GM23338 (cell line): ENCODE data around the gene RBM46. TPM values are rescaled to one million over a fixed set of nuclear protein-coding genes. Genes with fewer than 3 reads are reported as not detected.
A peak's percentile ranks its signal among the peaks of the same experiment; 100 is the strongest.

Experiments
- ATAC-seq: fragments of 200-7000 bp; cut with Tn5 transposase; 3 replicates; pipeline ENCODE4 v1.9.1; 2020
- DNase-seq: peaks from one replicate; pipeline ENCODE4 v3.0.0-alpha.2; 2015; ENCODE audit warnings: low spot score
- H2AFZ ChIP-seq: fragments of 200-600 bp; sonication (generic); 2 replicates; pipeline ENCODE4 v1.8.0; 2016; ENCODE audit warnings: antibody characterized with exemption, mild to moderate bottlenecking, moderate library complexity
- H3F3A ChIP-seq: fragments of 200-600 bp; sonication (generic); replicated peaks from 2 replicates; pipeline ENCODE4 v1.8.0; 2017; ENCODE audit warnings: antibody characterized with exemption, mixed run types, low read depth
- H3K27ac ChIP-seq: fragments of 200-600 bp; sonication (generic); 2 replicates; pipeline ENCODE4 v1.6.1; 2016; ENCODE audit warnings: low read depth
- H3K27me3 ChIP-seq: fragments of 200-600 bp; sonication (generic); 2 replicates; pipeline ENCODE4 v1.8.0; 2016; ENCODE audit warnings: mild to moderate bottlenecking, mixed run types, moderate library complexity; ENCODE audit not compliant: insufficient read depth
- H3K36me3 ChIP-seq: fragments of 200-600 bp; sonication (generic); 2 replicates; pipeline ENCODE4 v1.8.0; 2016; ENCODE audit warnings: mild to moderate bottlenecking; ENCODE audit not compliant: insufficient read depth
- H3K4me1 ChIP-seq: fragments of 200-600 bp; sonication (generic); 2 replicates; pipeline ENCODE4 v1.8.0; 2016; ENCODE audit warnings: mild to moderate bottlenecking, moderate library complexity; ENCODE audit not compliant: insufficient read depth
- H3K4me2 ChIP-seq: fragments of 200-600 bp; sonication (generic); 2 replicates; pipeline ENCODE4 v1.7.1; 2017; ENCODE audit warnings: mixed run types
- H3K4me3 ChIP-seq: fragments of 200-600 bp; sonication (generic); 2 replicates; pipeline ENCODE4 v1.6.1; 2016; ENCODE audit warnings: mixed run types
- H3K79me2 ChIP-seq: fragments of 200-600 bp; sonication (generic); replicated peaks from 2 replicates; pipeline ENCODE4 v1.8.0; 2017; ENCODE audit warnings: mild to moderate bottlenecking; ENCODE audit not compliant: insufficient read depth
- H3K9me2 ChIP-seq: fragments of 200-600 bp; sonication (generic); 2 replicates; pipeline ENCODE4 v1.8.0; 2017; ENCODE audit not compliant: insufficient read depth
- H4K20me1 ChIP-seq: fragments of 200-600 bp; sonication (generic); replicated peaks from 2 replicates; pipeline ENCODE4 v1.8.0; 2017; ENCODE audit warnings: mild to moderate bottlenecking; ENCODE audit not compliant: insufficient read depth
- H3K27ac Mint-ChIP-seq: 2 replicates; pipeline ENCODE4 v1.8.0; 2020; ENCODE audit warnings: inconsistent platforms, mild to moderate bottlenecking, moderate library complexity, mixed read lengths
- H3K27me3 Mint-ChIP-seq: 3 replicates; pipeline ENCODE4 v1.8.0; 2022; ENCODE audit warnings: low read depth, mild to moderate bottlenecking, moderate library complexity, mixed read lengths, inconsistent platforms; ENCODE audit not compliant: insufficient read depth, poor library complexity
- H3K36me3 Mint-ChIP-seq: 3 replicates; pipeline ENCODE4 v1.8.0; 2021; ENCODE audit warnings: low read depth, mild to moderate bottlenecking, inconsistent platforms, moderate library complexity, mixed read lengths
- H3K4me1 Mint-ChIP-seq: 3 replicates; pipeline ENCODE4 v1.8.0; 2020; ENCODE audit warnings: mild to moderate bottlenecking, inconsistent platforms, mixed read lengths
- H3K4me3 Mint-ChIP-seq: 3 replicates; pipeline ENCODE4 v1.8.0; 2021; ENCODE audit warnings: moderate library complexity, mild to moderate bottlenecking, inconsistent platforms, mixed read lengths
- H3K9me3 Mint-ChIP-seq: 3 replicates; pipeline ENCODE4 v1.8.0; 2020; ENCODE audit warnings: moderate library complexity, mild to moderate bottlenecking, inconsistent platforms, mixed read lengths
- CREB1 ChIP-seq: fragments of 250-450 bp; sonication (Bioruptor Pico); IDR thresholded peaks from 2 replicates; pipeline ENCODE4 v1.5.0; 2020; ENCODE audit warnings: low read depth, mild to moderate bottlenecking, moderate library complexity
- EZH2 ChIP-seq: fragments of 200-600 bp; sonication (generic); IDR thresholded peaks from one replicate; pipeline ENCODE4 v1.8.0; 2017; ENCODE audit warnings: antibody characterized with exemption, mild to moderate bottlenecking, low read depth; ENCODE audit not compliant: unreplicated experiment
- EZH2phosphoT487 ChIP-seq: fragments of 200-600 bp; sonication (generic); IDR thresholded peaks from one replicate; pipeline ENCODE4 v1.8.1; 2018; ENCODE audit warnings: antibody characterized with exemption; ENCODE audit not compliant: unreplicated experiment
- JUNB ChIP-seq: IDR thresholded peaks from one replicate; pipeline ENCODE4 v1.6.1; 2016; ENCODE audit warnings: antibody characterized with exemption; ENCODE audit not compliant: unreplicated experiment
- NANOG ChIP-seq: IDR thresholded peaks from 2 replicates; pipeline ENCODE4 v1.6.1; 2016; ENCODE audit warnings: antibody characterized with exemption, borderline replicate concordance
- POLR2AphosphoS5 ChIP-seq: IDR thresholded peaks from 2 replicates; pipeline ENCODE4 v1.6.1; 2016; ENCODE audit warnings: antibody characterized with exemption, low read depth
- REST ChIP-seq: IDR thresholded peaks from one replicate; pipeline ENCODE4 v1.6.1; 2018; ENCODE audit warnings: antibody characterized with exemption; ENCODE audit not compliant: unreplicated experiment
- ZNF331 ChIP-seq: fragments of 250-450 bp; sonication (Bioruptor Pico); IDR thresholded peaks from 2 replicates; pipeline ENCODE4 v1.5.0; 2020; ENCODE audit warnings: low read depth, mild to moderate bottlenecking, moderate library complexity
- ZNF462 ChIP-seq: fragments of 250-450 bp; sonication (Bioruptor Pico); IDR thresholded peaks from 2 replicates; pipeline ENCODE4 v1.5.0; 2020; ENCODE audit warnings: mild to moderate bottlenecking, moderate library complexity
- polyA plus RNA-seq: library from polyadenylated mRNA; unstranded; fragments of >200 nt; fragmentation: Nextera tagmentation; extraction: Ambion mirVana; gene quantifications from 2 replicates; pipeline ENCODE4 v1.2.1, GENCODE V29; 2016
- total RNA-seq: library from RNA; depleted of rRNA; stranded (reverse); fragments of >200 nt; shearing (Covaris generic); gene quantifications from 2 replicates; pipeline ENCODE4 v1.2.3, GENCODE V29; 2014
- TF ChIP-seq, protein P1 (sequence below), 2 experiments: fragments of 200-600 bp in 1 of 2; sonication (generic) in 1 of 2; conservative IDR thresholded peaks; 2 replicates each; pipeline versions ENCODE4 v1.5.1 to v1.6.1; 2016 to 2017; ENCODE audit warnings: antibody characterized with exemption in 2 of 2, low read depth in 2 of 2, mild to moderate bottlenecking in 2 of 2, moderate library complexity in 1 of 2

Gene RBM46
- total and polyA plus RNA-seq, 2 experiments from 2014 or later = 22.9 to 42.4 TPM

- Mint-ChIP-seq H3K36me3 (peaks cover 5% of the 10 kb centered on the region; the same call in 2 of the 3 replicates), H3K27ac (no peak overlapping the region), H3K9me3 (peaks cover 8% of the 10 kb centered on the region), H3K27me3 (peaks cover 9% of the 10 kb centered on the region), H3K4me3 (no peak overlapping the region), H3K4me1 (peaks cover 14% of the 10 kb centered on the region)
- DNase-seq = no peak
- Histone ChIP-seq H3K4me2 (peak overlapping the region; percentile 65), H2AFZ (peak overlapping the region; percentile 40), H3K4me1 (peaks cover 15% of the 10 kb centered on the region), H3K27me3 (no peaks in the 10 kb centered on the region), H3K79me2 (no peaks in the 10 kb centered on the region), H3K9me2 (no peaks in the 10 kb centered on the region), H3K4me3 (peak overlapping the region; percentile 31; the same call in 1 of the 2 replicates), H3K27ac (peak overlapping the region; percentile 73), H3K36me3 (no peaks in the 10 kb centered on the region; the same call in 1 of the 2 replicates), H4K20me1 (no peaks in the 10 kb centered on the region), H3F3A (no peaks in the 10 kb centered on the region)
- TF ChIP-seq NANOG = peak; percentile 81
- TF ChIP-seq JUNB = no peak
- peak; percentile 48; the same call in 2 of the 3 replicates for ATAC-seq
Measured at GRCh38 chr4:154836030-154836429, 55.0 kb downstream of the RBM46 start.

DNA sequence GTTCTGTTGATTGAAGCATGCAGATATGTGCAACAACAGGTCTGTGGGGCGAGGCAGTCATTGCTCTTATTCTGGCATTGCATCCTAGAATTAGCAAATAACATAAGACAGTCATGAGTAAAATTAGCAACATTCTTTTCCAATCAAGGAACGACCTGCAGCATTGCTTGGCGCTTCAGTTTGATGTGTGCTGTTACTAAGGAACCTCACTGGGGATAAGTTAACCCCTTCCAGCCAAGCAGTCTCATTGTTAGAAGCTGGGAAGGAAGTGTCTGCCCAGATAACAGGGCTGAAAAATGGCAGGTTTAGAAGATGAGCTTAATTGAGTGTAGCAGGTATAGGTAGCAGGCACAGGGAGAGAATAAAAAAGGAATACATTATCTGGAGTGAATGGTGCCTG is 55.4 kb downstream of the RBM46 start:
- Histone ChIP-seq H2AFZ (peak overlapping the region; percentile 40), H3K4me2 (peak overlapping the region; percentile 65), H3K36me3 (no peaks in the 10 kb centered on the region; the same call in 1 of the 2 replicates), H3F3A (no peaks in the 10 kb centered on the region), H3K27me3 (no peaks in the 10 kb centered on the region), H3K4me3 (peak overlapping the region; percentile 31; the same call in 1 of the 2 replicates), H3K4me1 (peaks cover 15% of the 10 kb centered on the region), H4K20me1 (no peaks in the 10 kb centered on the region), H3K27ac (no peak overlapping the region), H3K79me2 (no peaks in the 10 kb centered on the region), H3K9me2 (no peaks in the 10 kb centered on the region)
- peaks cover 8% of the 10 kb centered on the region for H3K9me3 Mint-ChIP-seq
- H3K36me3 Mint-ChIP-seq = peaks cover 5% of the 10 kb centered on the region; the same call in 2 of the 3 replicates
- peaks cover 14% of the 10 kb centered on the region for H3K4me1 Mint-ChIP-seq
- ATAC-seq (peak; percentile 68), DNase-seq (peak; percentile 30)
- H3K27ac Mint-ChIP-seq = 0 out of 2 replicates have a peak overlapping the region, but pooled peaks have one; percentile 5
- H3K27me3 Mint-ChIP-seq = peaks cover 9% of the 10 kb centered on the region
- no peak overlapping the region for H3K4me3 Mint-ChIP-seq
- TF ChIP-seq NANOG (no peak), CREB1 (no peak), ZNF331 (CRISPR knock-in tag) (no peak), EZH2 (no peak), ZNF462 (CRISPR knock-in tag) (no peak), POLR2AphosphoS5 (no peak), EZH2phosphoT487 (no peak), JUNB (no peak), REST (no peak)
- TF ChIP-seq, protein P1, sequence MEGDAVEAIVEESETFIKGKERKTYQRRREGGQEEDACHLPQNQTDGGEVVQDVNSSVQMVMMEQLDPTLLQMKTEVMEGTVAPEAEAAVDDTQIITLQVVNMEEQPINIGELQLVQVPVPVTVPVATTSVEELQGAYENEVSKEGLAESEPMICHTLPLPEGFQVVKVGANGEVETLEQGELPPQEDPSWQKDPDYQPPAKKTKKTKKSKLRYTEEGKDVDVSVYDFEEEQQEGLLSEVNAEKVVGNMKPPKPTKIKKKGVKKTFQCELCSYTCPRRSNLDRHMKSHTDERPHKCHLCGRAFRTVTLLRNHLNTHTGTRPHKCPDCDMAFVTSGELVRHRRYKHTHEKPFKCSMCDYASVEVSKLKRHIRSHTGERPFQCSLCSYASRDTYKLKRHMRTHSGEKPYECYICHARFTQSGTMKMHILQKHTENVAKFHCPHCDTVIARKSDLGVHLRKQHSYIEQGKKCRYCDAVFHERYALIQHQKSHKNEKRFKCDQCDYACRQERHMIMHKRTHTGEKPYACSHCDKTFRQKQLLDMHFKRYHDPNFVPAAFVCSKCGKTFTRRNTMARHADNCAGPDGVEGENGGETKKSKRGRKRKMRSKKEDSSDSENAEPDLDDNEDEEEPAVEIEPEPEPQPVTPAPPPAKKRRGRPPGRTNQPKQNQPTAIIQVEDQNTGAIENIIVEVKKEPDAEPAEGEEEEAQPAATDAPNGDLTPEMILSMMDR (conservative IDR thresholded peaks at IDR 0.05; ENCODE audit: low read depth in 2 of 2) = no peak
